PC-9 (cell line): ENCODE data around the gene NR3C1. TPM values are rescaled to one million over a fixed set of nuclear protein-coding genes. Genes with fewer than 3 reads are reported as not detected.

Experiments used
- BruUV-seq: library from RNA; stranded (reverse); fragments of 400-500 nt; replicated peaks from 2 replicates; lab custom pipeline; 2021; lab: Mats Ljungman, UMichigan
- CTCF ChIA-PET: fragments of 300-600 bp; sonication (Branson Sonifier 250); formaldehyde crosslinking; loops from one replicate; lab custom pipeline; 2022; ENCODE audit warnings: antibody characterized with exemption; lab: Charles Lee
- POLR2A ChIA-PET: fragments of 300-600 bp; sonication (Branson Sonifier 250); formaldehyde crosslinking; loops from one replicate; lab custom pipeline; 2022; ENCODE audit warnings: antibody characterized with exemption; ENCODE audit not compliant: unreplicated experiment; lab: Charles Lee
- DNase-seq, 2 experiments: peaks; one replicate each; pipeline versions ENCODE4 v3.0.0 to v3.0.0-alpha.2; 2015 to 2022; ENCODE audit warnings: mixed read lengths in 1 of 2
- H2AFZ ChIP-seq: fragments of 200-600 bp; sonication (generic); 2 replicates; pipeline ENCODE4 v1.8.1; 2017; ENCODE audit warnings: antibody characterized with exemption
- H3F3A ChIP-seq: fragments of 200-600 bp; sonication (generic); 2 replicates; pipeline ENCODE4 v1.8.1; 2017; ENCODE audit warnings: antibody characterized with exemption, mild to moderate bottlenecking, low read depth; ENCODE audit not compliant: insufficient read depth
- H3K27ac ChIP-seq: fragments of 200-600 bp; sonication (generic); 2 replicates; pipeline ENCODE4 v1.6.1; 2016; ENCODE audit warnings: mixed run types
- H3K27me3 ChIP-seq: fragments of 200-600 bp; sonication (generic); 2 replicates; pipeline ENCODE4 v1.6.1; 2016; ENCODE audit warnings: low read depth, mixed run types; ENCODE audit not compliant: insufficient read depth
- H3K36me3 ChIP-seq: fragments of 200-600 bp; sonication (generic); 2 replicates; pipeline ENCODE4 v1.6.1; 2016; ENCODE audit warnings: low read depth, mixed run types
- H3K4me1 ChIP-seq: fragments of 200-600 bp; sonication (generic); replicated peaks from 2 replicates; pipeline ENCODE4 v1.6.1; 2016; ENCODE audit warnings: mixed run types; ENCODE audit not compliant: insufficient read depth
- H3K4me2 ChIP-seq: fragments of 200-600 bp; sonication (generic); 2 replicates; pipeline ENCODE4 v1.6.1; 2017; ENCODE audit warnings: mixed run types
- H3K4me3 ChIP-seq: fragments of 200-600 bp; sonication (generic); 2 replicates; pipeline ENCODE4 v1.6.1; 2016; ENCODE audit warnings: mixed run types
- H3K79me2 ChIP-seq: fragments of 200-600 bp; sonication (generic); 2 replicates; pipeline ENCODE4 v1.6.1; 2017; ENCODE audit warnings: low read depth, mixed run types
- H3K9me2 ChIP-seq: fragments of 200-600 bp; sonication (generic); 2 replicates; pipeline ENCODE4 v1.8.1; 2017; ENCODE audit warnings: mild to moderate bottlenecking; ENCODE audit not compliant: insufficient read depth
- H3K9me3 ChIP-seq: fragments of 200-600 bp; sonication (generic); 2 replicates; pipeline ENCODE4 v1.8.1; 2016; ENCODE audit warnings: low read depth; ENCODE audit not compliant: insufficient read depth
- H4K20me1 ChIP-seq: fragments of 200-600 bp; sonication (generic); 2 replicates; pipeline ENCODE4 v1.8.1; 2017; ENCODE audit not compliant: insufficient read depth
- CTCF ChIP-seq: fragments of 200-600 bp; sonication (generic); conservative IDR thresholded peaks from 2 replicates; pipeline ENCODE4 v1.6.1; 2017; ENCODE audit warnings: mixed run types, antibody characterized with exemption, mild to moderate bottlenecking, moderate library complexity
- EZH2 ChIP-seq: fragments of 200-600 bp; sonication (generic); IDR thresholded peaks from 2 replicates; pipeline ENCODE4 v1.8.0; 2017; ENCODE audit warnings: antibody characterized with exemption, low read depth
- intact Hi-C: fragments of 100-400 bp; cut with micrococcal nuclease; formaldehyde crosslinking; loops from one replicate; pipeline ENCODE4 v1.10.0; 2022; ENCODE audit not compliant: unreplicated experiment
- total RNA-seq: library from RNA; stranded (reverse); gene quantifications from 2 replicates; pipeline ENCODE4 v1.2.3, GENCODE V29; 2021

Gene NR3C1
- total RNA-seq, 1 experiment from 2014 or later, result 52.8 TPM

- DNase-seq, result no peak
- intact Hi-C loops, result no loop called here
- no TSS peak for BruUV-seq
- no peaks in the 10 kb centered on the region for H3K27me3 ChIP-seq
- POLR2A ChIA-PET, result no interaction called here
- H4K20me1 ChIP-seq, result no peaks in the 10 kb centered on the region
- H3K27ac ChIP-seq, result no peak overlapping the region
- H3F3A ChIP-seq, result no peaks in the 10 kb centered on the region
- H3K79me2 ChIP-seq, result no peaks in the 10 kb centered on the region
- no peaks in the 10 kb centered on the region for H3K36me3 ChIP-seq
- H3K9me2 ChIP-seq, result no peaks in the 10 kb centered on the region
- CTCF ChIA-PET, result no interaction called here
- no peaks in the 10 kb centered on the region for H3K4me1 ChIP-seq
- H3K4me3 ChIP-seq, result no peak overlapping the region
- H3K9me3 ChIP-seq, result no peaks in the 10 kb centered on the region
- H2AFZ ChIP-seq, result no peak overlapping the region
- TF ChIP-seq EZH2 (no peak), CTCF (no peak)
- no peak overlapping the region for H3K4me2 ChIP-seq
Measured at GRCh38 chr5:143229426-143229895, 174.0 kb downstream of the NR3C1 start.

GRCh38 chr5:143228597-143229293, 174.7 kb downstream of the NR3C1 start:
- H3K27ac ChIP-seq, result no peak overlapping the region
- ChIA-PET POLR2A (no interaction called here), CTCF (no interaction called here)
- no peak for DNase-seq
- H3K36me3 ChIP-seq, result no peaks in the 10 kb centered on the region
- no peak for TF ChIP-seq EZH2
- no peak for TF ChIP-seq CTCF
- H3K27me3 ChIP-seq, result no peaks in the 10 kb centered on the region
- BruUV-seq, result no TSS peak
- H3K9me3 ChIP-seq, result no peaks in the 10 kb centered on the region
- no peak overlapping the region for H2AFZ ChIP-seq
- no peak overlapping the region for H3K4me3 ChIP-seq
- no peaks in the 10 kb centered on the region for H4K20me1 ChIP-seq
- no peak overlapping the region for H3K4me2 ChIP-seq
- intact Hi-C loops, result no loop called here
- no peaks in the 10 kb centered on the region for H3F3A ChIP-seq
- H3K79me2 ChIP-seq, result no peaks in the 10 kb centered on the region
- H3K9me2 ChIP-seq, result no peaks in the 10 kb centered on the region
- H3K4me1 ChIP-seq, result no peaks in the 10 kb centered on the region
